GM18867 (cell line): ENCODE data around the gene DHH.
"Not testable (repeated sequence)": the region's sequence is repeated elsewhere in the genome, so short reads cannot be mapped to it uniquely, and the experiment has no call there.

ENCODE experiments used
- ATAC-seq: cut with Tn5 transposase; IDR thresholded peaks from one replicate; pipeline ENCODE4 v1.9.1; 2021; ENCODE audit warnings: mild to moderate bottlenecking, moderate library complexity; ENCODE audit not compliant: unreplicated experiment

Gene DHH

DNA sequence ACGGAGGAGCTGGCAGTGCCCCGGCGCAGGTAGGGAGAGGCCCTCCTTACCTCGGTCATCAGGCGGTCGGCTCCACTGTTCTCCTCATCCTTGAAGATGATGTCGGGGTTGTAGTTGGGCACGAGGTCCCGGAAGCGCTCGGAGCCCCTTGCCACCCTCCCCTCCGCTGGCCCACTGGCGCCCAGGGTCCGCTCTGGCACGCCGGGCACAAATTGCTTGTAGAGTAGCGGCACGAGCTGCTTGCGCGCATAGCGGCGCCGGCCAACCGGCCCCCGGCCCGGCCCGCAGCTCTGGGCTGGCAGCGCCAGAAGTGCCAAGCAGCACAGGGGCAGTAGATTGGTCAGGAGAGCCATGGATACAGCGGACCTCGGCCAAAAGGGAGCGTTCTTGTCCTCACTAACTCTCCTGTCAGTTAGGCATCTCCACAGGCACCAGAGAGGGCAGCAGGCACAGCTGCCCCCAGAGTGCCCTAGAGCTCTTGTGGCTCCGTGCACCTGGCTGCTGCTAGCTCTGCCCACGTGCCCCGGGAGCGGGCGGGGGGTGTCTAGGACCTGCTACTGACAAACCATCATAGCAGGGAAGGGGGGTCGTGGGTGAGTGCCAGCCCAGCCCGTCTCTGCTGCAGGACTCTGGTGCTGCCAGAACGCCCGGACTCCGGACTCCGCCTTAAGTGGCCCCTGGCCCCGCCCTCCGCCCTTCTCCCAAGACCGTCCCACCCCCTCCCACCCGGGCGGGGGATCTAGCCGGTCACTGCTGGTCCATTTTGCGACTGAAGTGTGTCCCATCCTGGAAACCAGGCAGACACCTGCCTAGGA, at the start of gene DHH:
DHH (minus strand) TSS at position 642 of the 815 bp plus-strand sequence; CDS start at position 353, 289 bp downstream.
- no peak for ATAC-seq

DNA sequence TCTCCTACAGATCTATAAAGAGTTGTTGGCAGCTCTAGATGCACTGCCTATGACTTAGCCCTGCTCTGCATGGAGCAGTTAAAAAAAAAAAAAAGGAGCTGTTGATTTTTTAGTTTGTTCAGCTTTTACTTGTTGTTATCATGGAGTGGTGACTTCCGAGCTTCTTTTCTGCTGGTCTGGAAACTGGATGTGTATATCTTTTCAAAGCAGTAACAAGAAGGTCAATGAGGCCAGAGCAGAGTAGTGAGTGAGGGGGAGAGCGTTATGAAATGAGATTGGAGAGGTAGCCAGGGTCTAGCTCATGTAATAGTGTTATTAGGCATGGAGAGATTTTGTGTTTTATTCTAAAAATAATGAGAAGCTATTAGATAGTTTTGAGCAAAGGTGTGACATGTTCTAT, 49.8 kb upstream of the DHH start:
- no peak for ATAC-seq

GRCh38 chr12:49138999-49139398, 44.4 kb upstream of the DHH start:
- no peak for ATAC-seq

DNA sequence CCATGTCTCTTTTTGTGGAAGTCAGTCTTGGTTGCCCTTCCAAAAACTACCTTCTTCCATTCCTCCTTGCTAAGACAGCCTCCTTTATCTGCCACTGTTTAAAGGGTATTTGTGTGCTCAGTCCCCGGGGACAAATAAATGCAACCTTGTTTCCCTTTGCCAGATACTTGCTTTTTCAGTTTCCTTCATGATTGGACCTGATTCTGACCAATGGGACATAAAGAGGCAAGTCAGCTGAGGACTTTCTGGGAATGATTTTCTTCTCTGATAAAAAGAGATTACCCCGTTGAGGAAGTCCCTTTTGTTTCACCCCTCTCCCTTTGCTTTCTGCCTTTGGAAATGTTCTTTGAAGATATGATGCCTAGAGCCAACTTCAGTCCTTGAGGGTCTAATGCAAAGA, 44.0 kb upstream of the DHH start:
- no peak for ATAC-seq

GRCh38 chr12:49137476-49137875, 42.9 kb upstream of the DHH start:
- no peak for ATAC-seq

DNA sequence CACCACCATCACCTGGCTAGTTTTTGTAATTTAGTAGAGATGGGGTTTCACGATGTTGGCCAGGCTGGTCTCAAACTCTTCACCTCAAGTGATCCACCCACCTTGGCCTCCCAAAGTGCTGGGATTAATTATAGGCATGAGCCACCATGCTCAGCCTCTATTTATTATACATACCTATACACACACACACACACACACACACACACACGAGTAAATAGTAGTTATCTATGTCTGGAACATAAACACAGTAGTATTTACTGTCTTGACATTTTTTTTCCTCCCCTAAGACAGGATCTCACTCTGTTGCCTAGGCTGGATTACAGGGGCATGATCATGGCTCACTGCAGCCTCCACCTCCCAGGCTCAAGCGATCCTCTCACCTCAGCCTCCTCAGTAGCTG, 42.4 kb upstream of the DHH start:
- ATAC-seq, result not testable (repeated sequence)

DNA sequence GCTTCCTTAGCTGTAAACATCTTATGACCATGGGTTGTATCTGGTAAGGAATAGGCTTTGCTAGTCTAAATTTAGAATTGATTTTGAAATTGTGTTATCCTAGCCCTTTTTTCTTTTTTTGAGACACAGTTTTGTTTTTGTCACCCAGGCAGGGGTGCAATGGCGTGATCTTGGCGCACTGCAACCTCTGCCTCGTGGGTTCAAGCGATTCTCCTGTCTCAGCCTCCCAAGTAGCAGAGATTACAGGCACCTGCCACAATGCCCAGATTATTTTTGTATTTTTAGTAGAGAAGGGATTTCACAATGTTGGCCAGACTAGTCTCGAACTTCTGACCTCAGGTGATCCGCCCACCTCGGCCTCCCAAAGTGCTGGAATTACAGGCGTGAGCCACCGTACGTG, 39.0 kb upstream of the DHH start:
- no peak for ATAC-seq

DNA sequence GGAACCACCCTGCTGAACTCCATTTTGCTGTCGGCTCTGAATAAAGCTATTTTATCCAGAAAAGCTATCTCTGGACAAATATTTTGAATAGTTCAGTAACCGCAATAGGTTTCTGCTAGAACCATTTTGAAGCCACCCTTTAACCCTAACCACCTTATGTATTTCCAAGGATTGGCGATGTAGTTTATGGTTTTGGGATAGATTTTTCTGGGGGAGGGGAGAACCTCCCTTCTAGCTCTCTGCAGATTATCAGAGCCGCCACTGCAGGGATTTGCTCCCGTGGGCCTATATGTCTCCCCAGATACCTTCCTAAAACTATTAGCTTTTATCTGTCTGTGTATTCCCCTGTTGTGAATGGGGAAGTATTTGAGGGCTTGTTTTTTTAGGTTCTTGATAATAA, 38.4 kb upstream of the DHH start:
- ATAC-seq, result no peak

- no peak for ATAC-seq
Measured at GRCh38 chr12:49131894-49132461, 37.4 kb upstream of the DHH start.

- ATAC-seq, result peak; percentile 73
Measured at GRCh38 chr12:49131051-49131893, 36.7 kb upstream of the DHH start, which contains the start of gene TUBA1B. TSS of gene TUBA1B (minus strand) at chr12:49131395. CDS start at chr12:49131300, 95 bp downstream.

GRCh38 chr12:49130151-49131050, 35.8 kb upstream of the DHH start:
- ATAC-seq, result peak; percentile 48

DNA sequence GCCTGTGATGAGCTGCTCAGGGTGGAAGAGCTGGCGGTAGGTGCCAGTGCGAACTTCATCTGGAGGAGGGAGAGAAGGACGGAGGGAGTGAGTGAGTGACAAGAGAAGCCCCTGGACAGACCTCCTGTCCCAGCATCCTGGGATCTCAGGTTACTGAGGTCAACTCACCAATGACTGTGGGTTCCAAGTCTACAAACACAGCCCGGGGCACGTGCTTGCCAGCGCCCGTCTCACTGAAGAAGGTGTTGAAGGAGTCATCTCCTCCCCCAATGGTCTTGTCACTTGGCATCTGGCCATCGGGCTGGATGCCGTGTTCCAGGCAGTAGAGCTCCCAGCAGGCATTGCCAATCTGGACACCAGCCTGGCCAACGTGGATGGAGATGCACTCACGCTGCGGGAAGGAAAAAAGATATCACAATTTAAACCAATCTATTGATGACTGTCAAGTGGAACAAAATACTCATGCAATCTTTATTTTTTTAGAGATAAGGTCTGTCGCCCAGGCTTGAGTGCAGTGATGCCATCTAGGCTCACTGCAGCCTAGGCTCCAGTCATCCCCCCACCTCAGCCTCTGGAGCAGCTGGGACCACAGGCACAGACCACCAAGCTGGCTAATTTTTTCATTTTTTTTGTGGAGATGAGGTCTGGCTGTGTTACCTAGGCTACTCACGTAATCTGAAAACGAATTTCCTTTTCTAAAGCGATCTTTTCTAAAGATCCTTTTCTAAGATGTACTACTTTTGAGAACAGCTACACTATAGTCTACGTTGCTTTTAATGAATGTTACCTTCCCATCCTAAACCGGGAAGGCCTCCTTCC, 34.9 kb upstream of the DHH start:
- no peak for ATAC-seq

DNA sequence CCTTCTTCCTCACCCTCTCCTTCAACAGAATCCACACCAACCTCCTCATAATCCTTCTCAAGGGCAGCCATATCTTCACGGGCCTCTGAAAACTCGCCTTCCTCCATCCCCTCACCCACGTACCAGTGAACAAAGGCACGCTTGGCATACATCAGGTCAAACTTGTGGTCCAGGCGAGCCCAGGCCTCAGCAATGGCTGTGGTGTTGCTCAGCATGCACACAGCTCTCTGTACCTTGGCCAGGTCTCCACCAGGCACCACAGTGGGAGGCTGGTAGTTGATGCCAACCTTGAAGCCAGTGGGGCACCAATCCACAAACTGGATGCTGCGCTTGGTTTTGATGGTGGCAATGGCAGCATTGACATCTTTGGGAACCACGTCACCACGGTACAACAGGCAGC, 33.4 kb upstream of the DHH start:
- ATAC-seq, result not testable (repeated sequence)

- ATAC-seq, result no peak
Measured at GRCh38 chr12:49126852-49127763, 32.5 kb upstream of the DHH start.

DNA sequence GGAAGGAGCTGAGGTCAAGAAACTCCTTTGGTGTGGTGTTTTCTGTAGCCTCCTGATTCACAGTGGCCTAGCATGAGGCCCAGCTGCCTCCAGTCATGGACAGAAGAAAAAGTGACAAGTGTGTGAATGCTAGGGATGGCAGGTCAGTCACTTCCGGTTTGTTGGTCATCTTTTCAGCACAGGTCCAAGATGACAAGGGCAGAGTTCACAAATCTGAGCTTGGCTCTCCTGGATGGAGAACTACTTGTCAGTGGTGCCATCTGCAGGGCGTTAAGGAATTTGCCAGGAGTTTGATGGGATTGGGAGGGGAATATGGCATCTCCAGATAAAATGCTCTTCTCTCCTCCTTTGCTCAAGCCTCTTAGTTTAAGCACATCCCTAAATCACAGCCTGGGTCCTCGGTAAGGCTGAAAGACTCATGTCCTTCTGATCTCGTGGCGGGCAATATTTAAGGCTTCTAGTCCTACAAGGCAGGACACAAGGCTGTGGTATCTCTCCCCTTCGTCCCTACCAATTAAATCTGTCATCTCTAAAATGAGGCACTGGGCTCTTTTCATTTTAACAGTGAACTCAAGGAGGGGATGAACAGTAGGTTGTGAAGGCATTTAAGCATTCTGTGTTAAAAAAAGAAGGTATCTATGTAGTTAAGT, 26.6 kb upstream of the DHH start:
- no peak for ATAC-seq

DNA sequence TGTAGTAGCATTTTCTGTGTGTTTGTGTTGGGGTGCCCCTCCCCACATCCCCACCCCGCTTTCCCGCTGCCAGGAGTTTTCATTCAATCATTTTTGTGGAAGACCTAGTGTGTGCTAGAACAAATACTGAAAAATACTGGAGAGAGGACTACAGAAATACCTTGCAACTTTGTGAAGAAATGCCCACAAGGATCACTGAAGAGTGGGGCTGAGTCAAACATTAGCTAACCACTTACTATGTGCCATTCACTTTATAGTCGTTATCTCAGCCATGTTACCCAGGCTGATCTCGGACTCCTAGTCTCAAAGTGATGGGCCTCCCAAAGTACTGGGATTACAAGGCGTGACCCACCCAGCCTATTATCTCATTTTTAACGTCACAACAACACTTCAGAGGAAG, 16.6 kb upstream of the DHH start:
- no peak for ATAC-seq

DNA sequence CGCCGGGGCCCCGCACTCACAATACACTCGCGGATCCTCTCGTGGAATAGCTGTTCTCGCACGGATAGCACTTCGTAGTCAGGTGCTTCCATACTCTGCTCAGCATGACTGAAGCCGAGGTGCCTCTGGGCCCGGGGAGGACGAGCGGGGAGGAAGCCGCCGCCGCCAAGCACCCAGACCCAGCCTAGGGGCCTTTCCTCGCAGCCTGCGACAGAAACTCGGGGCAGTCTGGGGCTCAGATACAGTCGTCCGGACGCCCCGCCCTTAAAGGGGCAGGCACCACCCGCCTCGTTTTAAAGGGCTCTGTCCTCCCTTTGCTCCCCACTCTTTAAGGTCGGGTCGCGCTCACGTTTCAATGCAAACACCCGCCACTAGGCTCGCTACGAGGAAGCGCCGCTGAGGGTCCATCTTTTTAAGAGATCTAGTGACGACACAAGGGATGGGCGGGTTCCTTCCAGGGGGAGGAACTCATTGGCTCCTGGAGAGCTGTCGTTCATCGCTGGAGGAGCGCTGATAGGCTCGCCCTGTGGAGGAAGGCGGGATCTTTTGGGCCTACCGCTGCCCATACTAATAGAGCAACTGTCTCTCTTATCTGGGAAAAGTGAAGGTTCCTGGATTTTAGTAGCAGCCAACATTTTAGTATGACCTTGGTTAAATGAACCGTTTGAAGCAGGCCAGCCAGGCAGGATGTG, 16.0 kb upstream of the DHH start, which contains the start of gene LMBR1L:
LMBR1L (minus strand) TSS at position 384 of the 692 bp plus-strand sequence; CDS start at position 92, 292 bp downstream.
- peak; percentile 98 for ATAC-seq
